Peyer's patch (tissue), 4 donors: ENCODE data around the gene TMEM88. TPM values are rescaled to one million over a fixed set of nuclear protein-coding genes. Genes with fewer than 3 reads are reported as not detected.
A peak's percentile ranks its signal among the peaks of the same experiment; 100 is the strongest.

Source experiments
- DNase-seq, 3 donors: peaks; one replicate each; pipeline ENCODE4 v3.0.0-alpha.2; 2017 to 2019
- H3K27ac ChIP-seq, 4 donors: fragments of 200-600 bp; sonication (generic); one replicate each; pipeline ENCODE4 v1.5.1; 2016 to 2019
- H3K27me3 ChIP-seq, 2 donors: fragments of 200-600 bp; sonication (generic); one replicate each; pipeline ENCODE4 v1.5.1; 2019
- H3K36me3 ChIP-seq, 3 donors: fragments of 200-600 bp; sonication (generic); one replicate each; pipeline ENCODE4 v1.5.1; 2016 to 2019
- H3K4me1 ChIP-seq, 4 donors: fragments of 200-600 bp; sonication (generic); one replicate each; pipeline ENCODE4 v1.5.1; 2016 to 2019
- H3K4me3 ChIP-seq, 4 donors: fragments of 200-600 bp; sonication (generic); 1 replicate in 3 of 4; 2 replicates in 1 of 4; pipeline ENCODE4 v1.5.1; 2016 to 2019; ENCODE audit warnings: mild to moderate bottlenecking in 1 of 4
- H3K9me3 ChIP-seq, 4 donors: fragments of 200-600 bp; sonication (generic); one replicate each; pipeline ENCODE4 v1.5.1; 2016 to 2019; ENCODE audit warnings: mild to moderate bottlenecking in 1 of 4
- POLR2A ChIP-seq, 2 donors: fragments of 450-650 bp; IDR thresholded peaks; one replicate each; pipeline ENCODE4 v1.5.1; 2017; ENCODE audit warnings: antibody characterized with exemption in 2 of 2, mild to moderate bottlenecking in 2 of 2, moderate library complexity in 2 of 2
- total RNA-seq, 4 donors: library from RNA; depleted of rRNA; stranded (reverse); fragments of >200 nt; gene quantifications; one replicate each; pipeline ENCODE4 v1.1.0, GENCODE V29; 2016
- TF ChIP-seq, protein P1 (sequence below), 6 experiments: fragments of 450-650 bp in 4 of 6; fragments of 200-600 bp in 2 of 6; sonication (generic) in 1 of 6; IDR thresholded peaks; one replicate each; pipeline ENCODE4 v1.5.1; 2017 to 2019; ENCODE audit warnings: antibody characterized with exemption in 6 of 6, mild to moderate bottlenecking in 3 of 6, moderate library complexity in 1 of 6

TMEM88 gene
- total RNA-seq, 4 donors from 2014 or later, result 3.4 to 29.7 (median 12.9) TPM

DNA sequence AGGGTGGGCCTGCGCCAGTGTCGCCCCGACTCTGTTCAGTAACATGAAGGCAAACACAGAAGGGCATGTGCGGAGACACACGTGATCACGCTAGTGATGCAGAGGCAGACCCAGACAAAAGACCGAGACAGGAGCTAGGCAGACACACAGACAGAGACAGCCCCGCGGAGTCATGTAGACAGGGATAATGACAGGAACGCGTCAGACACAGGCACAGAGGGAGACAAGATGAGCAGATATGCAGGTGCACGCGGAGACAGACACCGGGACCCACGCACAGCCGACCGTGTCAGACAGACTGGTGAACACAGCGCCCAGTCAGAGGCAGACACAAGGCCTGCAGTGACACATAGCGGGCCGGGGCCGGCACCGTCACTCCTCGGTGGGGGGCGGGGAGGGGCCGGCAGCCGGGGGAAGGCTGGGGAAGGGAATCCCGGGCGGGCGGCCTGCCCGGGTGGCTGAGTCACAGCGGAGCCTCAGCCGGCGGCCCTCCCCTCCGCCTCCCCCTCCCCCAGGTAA is 13.4 kb upstream of the TMEM88 start:
- Histone ChIP-seq H3K4me1 (peaks cover 0 to 61% (median 29%) of the 10 kb centered on the region in 4 donors), H3K27ac (peak overlapping the region; percentile 97 to 100 (median 97)), H3K9me3 (no peaks in the 10 kb centered on the region), H3K36me3 (peaks cover 0 to 20% (median 0%) of the 10 kb centered on the region in 3 donors), H3K4me3 (peak overlapping the region; percentile 72 to 80 (median 79)), H3K27me3 (no peaks in the 10 kb centered on the region)
- TF ChIP-seq, protein P1, sequence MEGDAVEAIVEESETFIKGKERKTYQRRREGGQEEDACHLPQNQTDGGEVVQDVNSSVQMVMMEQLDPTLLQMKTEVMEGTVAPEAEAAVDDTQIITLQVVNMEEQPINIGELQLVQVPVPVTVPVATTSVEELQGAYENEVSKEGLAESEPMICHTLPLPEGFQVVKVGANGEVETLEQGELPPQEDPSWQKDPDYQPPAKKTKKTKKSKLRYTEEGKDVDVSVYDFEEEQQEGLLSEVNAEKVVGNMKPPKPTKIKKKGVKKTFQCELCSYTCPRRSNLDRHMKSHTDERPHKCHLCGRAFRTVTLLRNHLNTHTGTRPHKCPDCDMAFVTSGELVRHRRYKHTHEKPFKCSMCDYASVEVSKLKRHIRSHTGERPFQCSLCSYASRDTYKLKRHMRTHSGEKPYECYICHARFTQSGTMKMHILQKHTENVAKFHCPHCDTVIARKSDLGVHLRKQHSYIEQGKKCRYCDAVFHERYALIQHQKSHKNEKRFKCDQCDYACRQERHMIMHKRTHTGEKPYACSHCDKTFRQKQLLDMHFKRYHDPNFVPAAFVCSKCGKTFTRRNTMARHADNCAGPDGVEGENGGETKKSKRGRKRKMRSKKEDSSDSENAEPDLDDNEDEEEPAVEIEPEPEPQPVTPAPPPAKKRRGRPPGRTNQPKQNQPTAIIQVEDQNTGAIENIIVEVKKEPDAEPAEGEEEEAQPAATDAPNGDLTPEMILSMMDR (IDR thresholded peaks at IDR 0.05), result peak in 2 of 6 experiments; percentile 8 to 38
- TF ChIP-seq POLR2A (IDR thresholded peaks at IDR 0.05), result peak in 1 of 2 donors; percentile 20
- peak; percentile 85 to 94 (median 91) for DNase-seq

GRCh38 chr17:7841915-7842379 is 12.9 kb upstream of the TMEM88 start:
- H3K27me3 ChIP-seq, result no peaks in the 10 kb centered on the region
- no peaks in the 10 kb centered on the region for H3K9me3 ChIP-seq
- TF ChIP-seq, protein P1 (IDR thresholded peaks at IDR 0.05), result peak in 2 of 6 experiments; percentile 6 to 18
- TF ChIP-seq POLR2A (IDR thresholded peaks at IDR 0.05), result no peak
- H3K4me1 ChIP-seq, result peaks cover 0 to 57% (median 24%) of the 10 kb centered on the region in 4 donors
- peak; percentile 85 to 95 (median 94) for DNase-seq
- H3K36me3 ChIP-seq, result peaks cover 0 to 25% (median 0%) of the 10 kb centered on the region in 3 donors
- peak overlapping the region; percentile 72 to 80 (median 79) for H3K4me3 ChIP-seq
- peak overlapping the region; percentile 97 to 100 (median 97) for H3K27ac ChIP-seq

DNA sequence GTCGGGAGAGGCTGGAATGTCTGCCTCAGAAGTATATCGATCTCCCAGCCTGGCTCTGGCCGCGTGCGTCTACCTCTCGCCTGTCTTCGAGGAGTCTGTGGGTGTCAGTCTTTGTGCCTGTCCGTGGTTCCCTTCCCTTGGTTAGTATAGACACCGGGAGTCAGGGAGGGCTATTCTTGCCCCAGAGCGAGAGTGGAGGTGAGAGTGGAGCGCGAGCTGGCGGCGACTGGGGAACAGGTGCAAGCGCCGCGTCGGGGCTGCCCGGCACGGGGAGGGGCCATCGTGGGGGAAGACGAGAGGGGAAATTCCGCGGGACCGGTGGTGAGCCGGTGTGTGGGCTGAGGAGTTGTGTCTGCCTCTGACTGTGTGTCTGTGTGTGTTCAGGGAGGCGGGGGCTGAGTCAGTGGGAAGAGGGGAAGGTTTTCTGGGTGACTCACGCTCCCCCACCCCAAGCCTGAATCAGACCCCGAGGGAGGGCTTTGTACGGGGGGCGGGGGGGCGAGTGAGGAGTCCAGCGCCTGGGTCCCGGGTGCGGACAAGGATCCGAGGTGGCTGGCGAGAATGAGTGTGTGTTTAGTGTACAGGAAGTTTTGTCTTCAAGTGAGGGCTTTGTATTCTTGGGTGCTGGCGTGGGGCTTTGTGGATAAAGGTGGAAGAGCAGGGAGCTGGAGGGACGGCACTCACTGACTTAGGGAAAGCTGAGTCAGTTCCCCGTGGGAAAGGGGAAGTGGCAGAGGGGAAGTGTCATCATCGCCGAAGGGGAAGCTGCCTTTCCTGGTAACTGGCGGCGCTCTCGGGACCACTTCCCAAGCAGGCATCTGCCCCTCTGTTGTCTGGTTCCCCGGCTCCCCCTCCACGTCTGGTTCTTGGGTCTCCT is 12.2 kb upstream of the TMEM88 start:
- H3K9me3 ChIP-seq, result no peaks in the 10 kb centered on the region
- peak overlapping the region; percentile 72 to 80 (median 79) for H3K4me3 ChIP-seq
- TF ChIP-seq POLR2A (IDR thresholded peaks at IDR 0.05), result peak; percentile 57 to 59
- TF ChIP-seq, protein P1 (IDR thresholded peaks at IDR 0.05), result no peak
- peak in 2 of 3 donors; percentile 77 to 89 for DNase-seq
- H3K27ac ChIP-seq, result peak overlapping the region; percentile 97 to 100 (median 97)
- H3K4me1 ChIP-seq, result peaks cover 0 to 51% (median 19%) of the 10 kb centered on the region in 4 donors
- peaks cover 0 to 32% (median 0%) of the 10 kb centered on the region in 3 donors for H3K36me3 ChIP-seq
- H3K27me3 ChIP-seq, result no peaks in the 10 kb centered on the region

GRCh38 chr17:7843257-7843535 is 11.7 kb upstream of the TMEM88 start:
- peak in 1 of 3 donors; percentile 76 for DNase-seq
- peaks cover 0 to 48% (median 17%) of the 10 kb centered on the region in 4 donors for H3K4me1 ChIP-seq
- peak overlapping the region; percentile 72 to 80 (median 79) for H3K4me3 ChIP-seq
- peak overlapping the region; percentile 97 to 100 (median 97) for H3K27ac ChIP-seq
- H3K36me3 ChIP-seq, result peaks cover 0 to 38% (median 0%) of the 10 kb centered on the region in 3 donors
- H3K27me3 ChIP-seq, result no peaks in the 10 kb centered on the region
- H3K9me3 ChIP-seq, result no peaks in the 10 kb centered on the region
- TF ChIP-seq POLR2A (IDR thresholded peaks at IDR 0.05), result no peak
- TF ChIP-seq, protein P1 (IDR thresholded peaks at IDR 0.05), result no peak

- peaks cover 0 to 43% (median 0%) of the 10 kb centered on the region in 3 donors for H3K36me3 ChIP-seq
- H3K4me1 ChIP-seq, result peaks cover 0 to 44% (median 16%) of the 10 kb centered on the region in 4 donors
- H3K27me3 ChIP-seq, result no peaks in the 10 kb centered on the region
- DNase-seq, result peak; percentile 94 to 95 (median 95)
- H3K27ac ChIP-seq, result peak overlapping the region; percentile 97 to 100 (median 97)
- H3K9me3 ChIP-seq, result no peaks in the 10 kb centered on the region
- peak overlapping the region; percentile 72 to 80 (median 79) for H3K4me3 ChIP-seq
- TF ChIP-seq, protein P1 (IDR thresholded peaks at IDR 0.05), result peak in 2 of 6 experiments; percentile 4 to 6
- peak; percentile 86 to 90 for TF ChIP-seq POLR2A (IDR thresholded peaks at IDR 0.05)
These were observed 11.2 kb upstream of the TMEM88 start for GRCh38 chr17:7843536-7844291.
